ENCODE measurements around the gene IL34. TPM values are rescaled to one million over a fixed set of nuclear protein-coding genes. Genes with fewer than 3 reads are reported as not detected.

IL34 gene
- total RNA-seq, 1 donor from 2014 or later: not detected

- H3K9me3 ChIP-seq (ENCODE audit: low read depth): no peaks in the 10 kb centered on the region
- H3K27me3 ChIP-seq: no peaks in the 10 kb centered on the region
- no peaks in the 10 kb centered on the region for H3K4me1 ChIP-seq
- no peak overlapping the region for H3K4me2 ChIP-seq
- no peaks in the 10 kb centered on the region for H3K79me2 ChIP-seq (ENCODE audit: low read depth)
- H3K4me3 ChIP-seq: no peak overlapping the region
- Mint-ChIP-seq H3K4me1 (peaks cover 5% of the 10 kb centered on the region), H3K4me3 (no peak overlapping the region), H3K27ac (no peak overlapping the region), H3K36me3 (no peaks in the 10 kb centered on the region), H3K27me3 (ENCODE audit: insufficient read depth, low read depth) (peaks cover 11% of the 10 kb centered on the region), H3K9me3 (no peaks in the 10 kb centered on the region)
- H2AFZ ChIP-seq (replicated peaks): no peak overlapping the region
- H3F3A ChIP-seq (ENCODE audit: low read depth): no peaks in the 10 kb centered on the region
- no peaks in the 10 kb centered on the region for H4K20me1 ChIP-seq (ENCODE audit: low read depth)
- no peaks in the 10 kb centered on the region for H3K36me3 ChIP-seq
- TF ChIP-seq CTCF (IDR thresholded peaks at IDR 0.05) (no peak), EZH2phosphoT487 (IDR thresholded peaks at IDR 0.05) (no peak), EZH2 (IDR thresholded peaks at IDR 0.05) (no peak)
- DNase-seq (ENCODE audit: low spot score): no peak
- H3K27ac ChIP-seq: no peak overlapping the region
- H3K9ac ChIP-seq: no peak overlapping the region
These were observed 11.6 kb downstream of the IL34 start for GRCh38 chr16:70657956-70658355.

GRCh38 chr16:70658921-70659320 lies 12.6 kb downstream of the IL34 start:
- no peaks in the 10 kb centered on the region for H3K4me1 ChIP-seq
- no peaks in the 10 kb centered on the region for H3K9me3 Mint-ChIP-seq
- no peak overlapping the region for H3K4me2 ChIP-seq
- DNase-seq (ENCODE audit: low spot score): no peak
- no peak overlapping the region for H2AFZ ChIP-seq (replicated peaks)
- no peaks in the 10 kb centered on the region for H3K27me3 ChIP-seq
- no peaks in the 10 kb centered on the region for H3K79me2 ChIP-seq (ENCODE audit: low read depth)
- H3K4me3 ChIP-seq: no peak overlapping the region
- H3K36me3 ChIP-seq: no peaks in the 10 kb centered on the region
- no peaks in the 10 kb centered on the region for H4K20me1 ChIP-seq (ENCODE audit: low read depth)
- no peak overlapping the region for H3K9ac ChIP-seq
- H3K36me3 Mint-ChIP-seq: no peaks in the 10 kb centered on the region
- no peak overlapping the region for H3K4me3 Mint-ChIP-seq
- TF ChIP-seq CTCF (IDR thresholded peaks at IDR 0.05): no peak
- no peak for TF ChIP-seq EZH2 (IDR thresholded peaks at IDR 0.05)
- no peak for TF ChIP-seq EZH2phosphoT487 (IDR thresholded peaks at IDR 0.05)
- no peaks in the 10 kb centered on the region for H3K9me3 ChIP-seq (ENCODE audit: low read depth)
- H3K27ac ChIP-seq: no peak overlapping the region
- H3K4me1 Mint-ChIP-seq: peaks cover 1% of the 10 kb centered on the region
- no peaks in the 10 kb centered on the region for H3F3A ChIP-seq (ENCODE audit: low read depth)
- no peak overlapping the region for H3K27ac Mint-ChIP-seq
- H3K27me3 Mint-ChIP-seq (ENCODE audit: insufficient read depth, low read depth): peaks cover 12% of the 10 kb centered on the region

GRCh38 chr16:70659546-70659945 lies 13.2 kb downstream of the IL34 start:
- Mint-ChIP-seq H3K9me3 (no peaks in the 10 kb centered on the region), H3K27ac (no peak overlapping the region), H3K4me3 (no peak overlapping the region), H3K4me1 (no peaks in the 10 kb centered on the region), H3K36me3 (no peaks in the 10 kb centered on the region), H3K27me3 (ENCODE audit: insufficient read depth, low read depth) (peaks cover 13% of the 10 kb centered on the region)
- no peak overlapping the region for H3K4me2 ChIP-seq
- TF ChIP-seq CTCF (IDR thresholded peaks at IDR 0.05) (no peak), EZH2phosphoT487 (IDR thresholded peaks at IDR 0.05) (no peak), EZH2 (IDR thresholded peaks at IDR 0.05) (no peak)
- H2AFZ ChIP-seq (replicated peaks): no peak overlapping the region
- no peaks in the 10 kb centered on the region for H3K4me1 ChIP-seq
- no peaks in the 10 kb centered on the region for H4K20me1 ChIP-seq (ENCODE audit: low read depth)
- no peaks in the 10 kb centered on the region for H3K9me3 ChIP-seq (ENCODE audit: low read depth)
- DNase-seq (ENCODE audit: low spot score): no peak
- no peaks in the 10 kb centered on the region for H3K27me3 ChIP-seq
- no peak overlapping the region for H3K27ac ChIP-seq
- no peaks in the 10 kb centered on the region for H3K79me2 ChIP-seq (ENCODE audit: low read depth)
- no peaks in the 10 kb centered on the region for H3F3A ChIP-seq (ENCODE audit: low read depth)
- no peak overlapping the region for H3K9ac ChIP-seq
- no peaks in the 10 kb centered on the region for H3K36me3 ChIP-seq
- no peak overlapping the region for H3K4me3 ChIP-seq

Measured in neural progenitor cell (in vitro differentiated cells).